Right ventricle myocardium superior (tissue), 1 donor: ENCODE data around the gene PRRC2A. TPM values are rescaled to one million over a fixed set of nuclear protein-coding genes. Genes with fewer than 3 reads are reported as not detected.
A peak's percentile ranks its signal among the peaks of the same experiment; 100 is the strongest.

Source experiments
- ATAC-seq: fragments of 200-7000 bp; cut with Tn5 transposase; one replicate; pipeline ENCODE4 v1.9.1; 2020; ENCODE audit warnings: mild to moderate bottlenecking; ENCODE audit not compliant: poor library complexity
- DNase-seq: peaks from one replicate; pipeline ENCODE4 v3.0.0-alpha.2; 2020
- intact Hi-C: fragments of 100-400 bp; cut with DNase I; formaldehyde crosslinking; loops from one replicate; pipeline ENCODE4 v1.11.2; 2022
- long read RNA-seq: library from polyadenylated mRNA; unstranded; transcript quantifications from one replicate; pipeline ENCODE4 v2.0.0, GENCODE V29; 2021
- total RNA-seq: library from RNA; stranded (reverse); fragmentation: NEBNext Ultra II Directional; extraction: Animal tissue kit (Norgen Biotek cat#: 25700); gene quantifications from one replicate; pipeline ENCODE4 v1.2.1, GENCODE V29; 2021
- donor health status: DM: no; HTN: yes; CAD: no; lungs with severe emphysema.

Gene PRRC2A
- total RNA-seq, result 69.1 TPM
- long read RNA-seq, partial matches to known transcripts, result 34 of 35 reads
- long read RNA-seq, other reads (novel, unspliced or antisense), result 1 of 35 reads

DNA sequence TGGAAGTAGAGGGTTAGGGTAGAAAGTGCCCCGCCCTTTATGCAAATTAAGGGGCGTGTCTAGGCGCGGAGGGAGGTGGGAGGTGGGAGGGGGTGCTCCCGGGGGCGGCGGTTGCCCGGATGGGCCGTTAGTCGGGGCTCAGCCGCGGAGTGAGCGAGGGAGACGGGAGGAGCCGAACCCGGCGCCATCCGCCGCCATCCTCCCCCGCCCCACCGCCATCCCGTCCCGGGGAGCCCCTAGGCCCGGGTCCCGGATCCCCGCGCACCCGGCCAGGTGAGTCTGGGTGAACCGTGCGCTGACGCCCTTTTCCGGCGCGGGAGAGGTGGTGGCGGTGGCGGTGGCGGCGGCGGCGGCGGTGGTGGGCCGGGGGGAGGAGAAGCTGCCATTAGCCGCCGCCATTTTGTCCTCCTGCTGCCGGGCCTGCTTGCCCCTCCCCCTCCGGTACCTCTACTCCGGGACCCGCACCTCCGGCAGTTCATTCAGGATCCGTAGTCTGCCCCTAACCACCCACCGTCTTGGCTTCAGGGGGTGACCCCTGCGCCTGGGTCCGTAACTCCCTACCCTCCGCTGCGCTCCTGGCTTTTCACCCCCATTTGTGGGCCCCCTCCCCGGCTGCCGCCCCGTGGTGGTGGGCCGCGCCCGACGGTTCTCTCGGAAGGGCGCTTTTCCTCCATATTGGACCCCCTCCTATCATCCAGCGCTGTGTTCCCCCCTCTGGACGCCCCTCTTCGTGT is at the start of gene PRRC2A:
Gene PRRC2A (plus strand): TSS at position 130 of the 734 bp plus-strand sequence. CDS start 2,075 bp downstream, outside the sequence.
- ATAC-seq (peak; percentile 92), DNase-seq (no peak)
- intact Hi-C loops, result no loop called here

DNA sequence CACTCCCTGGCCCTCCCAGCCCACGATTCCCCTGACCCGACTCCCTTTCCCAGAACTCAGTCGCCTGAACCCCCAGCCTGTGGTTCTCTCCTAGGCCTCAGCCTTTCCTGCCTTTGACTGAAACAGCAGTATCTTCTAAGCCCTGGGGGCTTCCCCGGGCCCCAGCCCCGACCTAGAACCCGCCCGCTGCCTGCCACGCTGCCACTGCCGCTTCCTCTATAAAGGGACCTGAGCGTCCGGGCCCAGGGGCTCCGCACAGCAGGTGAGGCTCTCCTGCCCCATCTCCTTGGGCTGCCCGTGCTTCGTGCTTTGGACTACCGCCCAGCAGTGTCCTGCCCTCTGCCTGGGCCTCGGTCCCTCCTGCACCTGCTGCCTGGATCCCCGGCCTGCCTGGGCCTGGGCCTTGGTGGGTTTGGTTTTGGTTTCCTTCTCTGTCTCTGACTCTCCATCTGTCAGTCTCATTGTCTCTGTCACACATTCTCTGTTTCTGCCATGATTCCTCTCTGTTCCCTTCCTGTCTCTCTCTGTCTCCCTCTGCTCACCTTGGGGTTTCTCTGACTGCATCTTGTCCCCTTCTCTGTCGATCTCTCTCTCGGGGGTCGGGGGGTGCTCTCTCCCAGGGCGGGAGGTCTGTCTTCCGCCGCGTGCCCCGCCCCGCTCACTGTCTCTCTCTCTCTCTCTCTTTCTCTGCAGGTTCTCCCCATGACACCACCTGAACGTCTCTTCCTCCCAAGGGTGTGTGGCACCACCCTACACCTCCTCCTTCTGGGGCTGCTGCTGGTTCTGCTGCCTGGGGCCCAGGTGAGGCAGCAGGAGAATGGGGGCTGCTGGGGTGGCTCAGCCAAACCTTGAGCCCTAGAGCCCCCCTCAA is 48.2 kb upstream of the PRRC2A start, which contains the start of gene LTA:
Gene LTA (plus strand): TSS at position 249 of the 871 bp plus-strand sequence. CDS start 454 bp downstream, at position 703.
- intact Hi-C loops, result no loop called here
- no peak for ATAC-seq
- no peak for DNase-seq

- intact Hi-C loops, result no loop called here
- ATAC-seq, result no peak
- no peak for DNase-seq
Measured at GRCh38 chr6:31573239-31574105, 47.0 kb upstream of the PRRC2A start.

- intact Hi-C loops, result no loop called here
- ATAC-seq (no peak), DNase-seq (no peak)
Measured at GRCh38 chr6:31574106-31575061, 46.1 kb upstream of the PRRC2A start.

GRCh38 chr6:31575335-31575901 is 45.1 kb upstream of the PRRC2A start, which contains the start of gene TNF:
TNF (plus strand) TSS chr6:31575565; CDS start chr6:31575742, 177 bp downstream.
- DNase-seq (peak; percentile 67), ATAC-seq (peak; percentile 56)
- intact Hi-C loops, result no loop called here

DNA sequence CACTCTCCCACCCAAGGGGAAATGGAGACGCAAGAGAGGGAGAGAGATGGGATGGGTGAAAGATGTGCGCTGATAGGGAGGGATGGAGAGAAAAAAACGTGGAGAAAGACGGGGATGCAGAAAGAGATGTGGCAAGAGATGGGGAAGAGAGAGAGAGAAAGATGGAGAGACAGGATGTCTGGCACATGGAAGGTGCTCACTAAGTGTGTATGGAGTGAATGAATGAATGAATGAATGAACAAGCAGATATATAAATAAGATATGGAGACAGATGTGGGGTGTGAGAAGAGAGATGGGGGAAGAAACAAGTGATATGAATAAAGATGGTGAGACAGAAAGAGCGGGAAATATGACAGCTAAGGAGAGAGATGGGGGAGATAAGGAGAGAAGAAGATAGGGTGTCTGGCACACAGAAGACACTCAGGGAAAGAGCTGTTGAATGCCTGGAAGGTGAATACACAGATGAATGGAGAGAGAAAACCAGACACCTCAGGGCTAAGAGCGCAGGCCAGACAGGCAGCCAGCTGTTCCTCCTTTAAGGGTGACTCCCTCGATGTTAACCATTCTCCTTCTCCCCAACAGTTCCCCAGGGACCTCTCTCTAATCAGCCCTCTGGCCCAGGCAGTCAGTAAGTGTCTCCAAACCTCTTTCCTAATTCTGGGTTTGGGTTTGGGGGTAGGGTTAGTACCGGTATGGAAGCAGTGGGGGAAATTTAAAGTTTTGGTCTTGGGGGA is 44.4 kb upstream of the PRRC2A start:
- DNase-seq (no peak), ATAC-seq (no peak)
- intact Hi-C loops, result no loop called here

DNA sequence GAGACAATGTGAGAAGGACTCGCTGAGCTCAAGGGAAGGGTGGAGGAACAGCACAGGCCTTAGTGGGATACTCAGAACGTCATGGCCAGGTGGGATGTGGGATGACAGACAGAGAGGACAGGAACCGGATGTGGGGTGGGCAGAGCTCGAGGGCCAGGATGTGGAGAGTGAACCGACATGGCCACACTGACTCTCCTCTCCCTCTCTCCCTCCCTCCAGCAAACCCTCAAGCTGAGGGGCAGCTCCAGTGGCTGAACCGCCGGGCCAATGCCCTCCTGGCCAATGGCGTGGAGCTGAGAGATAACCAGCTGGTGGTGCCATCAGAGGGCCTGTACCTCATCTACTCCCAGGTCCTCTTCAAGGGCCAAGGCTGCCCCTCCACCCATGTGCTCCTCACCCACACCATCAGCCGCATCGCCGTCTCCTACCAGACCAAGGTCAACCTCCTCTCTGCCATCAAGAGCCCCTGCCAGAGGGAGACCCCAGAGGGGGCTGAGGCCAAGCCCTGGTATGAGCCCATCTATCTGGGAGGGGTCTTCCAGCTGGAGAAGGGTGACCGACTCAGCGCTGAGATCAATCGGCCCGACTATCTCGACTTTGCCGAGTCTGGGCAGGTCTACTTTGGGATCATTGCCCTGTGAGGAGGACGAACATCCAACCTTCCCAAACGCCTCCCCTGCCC is 43.5 kb upstream of the PRRC2A start:
- no peak for DNase-seq
- no peak for ATAC-seq
- intact Hi-C loops, result no loop called here

DNA sequence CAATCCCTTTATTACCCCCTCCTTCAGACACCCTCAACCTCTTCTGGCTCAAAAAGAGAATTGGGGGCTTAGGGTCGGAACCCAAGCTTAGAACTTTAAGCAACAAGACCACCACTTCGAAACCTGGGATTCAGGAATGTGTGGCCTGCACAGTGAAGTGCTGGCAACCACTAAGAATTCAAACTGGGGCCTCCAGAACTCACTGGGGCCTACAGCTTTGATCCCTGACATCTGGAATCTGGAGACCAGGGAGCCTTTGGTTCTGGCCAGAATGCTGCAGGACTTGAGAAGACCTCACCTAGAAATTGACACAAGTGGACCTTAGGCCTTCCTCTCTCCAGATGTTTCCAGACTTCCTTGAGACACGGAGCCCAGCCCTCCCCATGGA is 42.9 kb upstream of the PRRC2A start:
- intact Hi-C loops, result no loop called here
- ATAC-seq (no peak), DNase-seq (no peak)

DNA sequence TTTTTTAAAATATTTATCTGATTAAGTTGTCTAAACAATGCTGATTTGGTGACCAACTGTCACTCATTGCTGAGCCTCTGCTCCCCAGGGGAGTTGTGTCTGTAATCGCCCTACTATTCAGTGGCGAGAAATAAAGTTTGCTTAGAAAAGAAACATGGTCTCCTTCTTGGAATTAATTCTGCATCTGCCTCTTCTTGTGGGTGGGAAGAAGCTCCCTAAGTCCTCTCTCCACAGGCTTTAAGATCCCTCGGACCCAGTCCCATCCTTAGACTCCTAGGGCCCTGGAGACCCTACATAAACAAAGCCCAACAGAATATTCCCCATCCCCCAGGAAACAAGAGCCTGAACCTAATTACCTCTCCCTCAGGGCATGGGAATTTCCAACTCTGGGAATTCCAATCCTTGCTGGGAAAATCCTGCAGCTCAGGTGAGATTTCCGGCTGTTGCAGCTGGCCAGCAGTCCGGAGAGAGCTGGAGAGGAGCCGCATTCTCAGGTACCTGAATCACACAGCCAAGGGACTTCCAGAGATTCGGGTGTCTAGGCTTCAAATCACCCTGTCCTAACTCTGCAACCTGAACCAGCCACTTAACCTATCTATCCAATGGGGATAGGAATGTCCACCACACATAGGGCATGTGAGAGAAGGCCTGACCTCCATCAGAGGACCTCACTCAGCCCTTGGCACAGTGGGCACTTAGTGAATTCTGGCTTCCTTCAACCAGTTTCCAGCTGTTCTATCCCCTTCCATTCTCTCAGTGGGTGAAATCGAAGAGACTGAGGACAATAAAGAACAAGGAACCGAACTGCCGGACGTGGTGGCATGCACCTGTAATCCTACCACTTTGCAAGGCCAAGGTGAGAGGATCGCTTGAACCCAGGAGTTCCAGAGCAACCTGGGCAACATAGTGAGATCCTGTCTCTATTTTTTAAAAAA is 42.1 kb upstream of the PRRC2A start:
- ATAC-seq (no peak), DNase-seq (no peak)
- intact Hi-C loops, result no loop called here

DNA sequence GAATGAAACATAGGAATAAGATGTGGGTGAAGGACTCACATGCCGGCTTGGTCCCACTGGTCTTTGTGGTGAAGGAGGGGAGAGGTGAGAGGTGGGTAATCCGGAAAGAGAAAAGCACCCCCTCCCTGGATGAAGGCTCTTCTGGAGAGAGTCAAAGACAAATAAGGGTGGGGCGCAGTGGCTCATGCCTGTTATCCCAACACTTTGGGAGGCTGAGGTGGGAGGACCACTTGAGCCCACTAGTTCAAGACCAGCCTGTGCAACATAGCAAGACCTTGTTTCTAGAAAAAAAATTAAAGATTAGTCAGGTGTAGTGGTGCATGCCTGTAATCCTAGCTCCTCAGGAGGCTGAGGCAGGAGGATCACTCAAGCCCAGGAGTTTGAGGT is 41.4 kb upstream of the PRRC2A start:
- ATAC-seq, result no peak
- intact Hi-C loops, result no loop called here
- DNase-seq, result no peak

DNA sequence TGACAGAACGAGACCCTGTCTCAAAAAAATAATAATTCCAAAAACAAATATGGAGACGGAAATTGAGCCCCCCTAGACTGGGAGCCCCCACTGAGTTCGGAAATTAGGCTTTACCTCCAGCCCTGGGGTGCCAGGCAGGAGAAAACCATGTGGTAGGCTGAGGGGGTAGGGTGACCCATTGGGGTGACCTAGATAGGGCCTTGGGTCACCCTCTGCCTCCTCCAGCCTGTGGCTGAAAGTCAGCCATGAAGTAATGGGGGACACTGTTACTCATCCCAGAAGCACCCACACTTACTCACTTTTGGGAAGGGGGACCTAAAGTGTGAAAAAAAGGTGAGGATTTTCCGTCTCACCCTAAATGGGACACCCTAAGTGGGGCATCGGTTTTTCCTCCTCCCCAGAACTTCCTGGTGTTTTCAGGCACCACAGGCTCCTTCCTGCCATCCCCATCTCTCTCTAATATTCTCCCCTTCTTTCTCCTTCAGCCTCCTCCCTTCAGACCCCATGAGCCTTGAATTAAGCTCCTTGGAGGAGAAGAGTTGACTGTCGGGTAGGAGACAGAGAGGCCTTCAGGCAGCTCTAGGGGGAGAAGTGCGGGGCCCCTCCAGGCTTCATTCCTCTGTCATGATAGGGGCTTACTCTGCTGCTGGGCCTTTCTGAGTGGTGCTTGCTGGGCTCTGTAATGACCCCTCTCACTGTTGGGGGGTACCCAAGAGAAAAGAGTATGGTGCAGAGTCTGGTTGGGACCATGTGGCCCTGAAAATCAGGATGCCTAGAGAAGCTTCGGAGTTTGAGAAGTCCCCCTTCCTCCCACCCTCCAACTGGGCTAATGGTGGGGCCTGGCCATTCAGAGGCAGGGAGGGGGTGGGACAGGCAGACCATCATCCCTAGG is 40.7 kb upstream of the PRRC2A start:
- intact Hi-C loops, result loop anchor here (5.0 kb wide), 1 partner anchor 32 kb away; the partner anchor contains the start of genes ATP6V1G2 and NFKBIL1
- ATAC-seq (no peak), DNase-seq (no peak)

DNA sequence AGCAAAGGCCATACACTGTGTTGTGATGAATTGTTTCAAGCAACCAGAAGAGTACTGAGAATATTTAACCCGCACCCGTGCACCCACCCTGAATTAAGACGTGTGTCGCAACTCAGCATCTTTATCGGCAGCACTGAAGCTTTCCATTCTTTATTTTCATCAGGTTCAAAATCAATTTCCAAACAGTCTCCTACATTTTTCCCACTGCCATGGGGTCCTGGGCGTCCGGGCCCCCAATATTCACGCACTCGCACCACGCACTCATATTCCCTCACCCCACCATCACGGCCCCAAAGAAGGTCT is 40.1 kb upstream of the PRRC2A start:
- intact Hi-C loops, result loop anchor here (5.0 kb wide), 1 partner anchor 33 kb away; the partner anchor contains the start of genes ATP6V1G2 and NFKBIL1
- ATAC-seq (no peak), DNase-seq (no peak)

- DNase-seq, result peak; percentile 96
- intact Hi-C loops, result loop anchor here (5.0 kb wide), 1 partner anchor 34 kb away; the partner anchor contains the start of genes ATP6V1G2 and NFKBIL1
- ATAC-seq, result peak; percentile 99
Measured at GRCh38 chr6:31580807-31581433, 39.6 kb upstream of the PRRC2A start.
